ENCODE results near the gene NLRP9.
A peak's percentile ranks its signal among the peaks of the same experiment; 100 is the strongest.

The NLRP9 gene

DNA sequence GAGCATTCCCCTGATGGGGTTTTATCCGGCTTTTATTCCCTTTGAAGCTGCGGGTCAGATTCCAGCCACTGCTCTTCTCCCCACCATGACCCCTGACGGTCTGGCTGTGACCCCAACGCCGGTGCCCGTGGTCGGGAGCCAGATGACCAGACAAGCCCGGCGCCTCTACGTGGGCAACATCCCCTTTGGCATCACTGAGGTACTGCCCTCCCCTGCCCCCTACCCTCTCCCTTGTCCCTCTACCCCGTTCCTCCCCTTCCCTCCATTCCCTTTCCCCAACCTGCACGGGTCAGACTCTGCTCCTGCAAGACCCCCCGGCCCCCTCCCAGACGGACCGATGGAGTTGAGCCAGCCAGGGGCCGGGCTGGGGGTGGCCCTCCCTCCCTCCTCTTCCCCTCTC is 77.2 kb downstream of the NLRP9 start:
- no peak for DNase-seq (ENCODE audit: extremely low read depth, low read depth)
- TF ChIP-seq, protein P1, sequence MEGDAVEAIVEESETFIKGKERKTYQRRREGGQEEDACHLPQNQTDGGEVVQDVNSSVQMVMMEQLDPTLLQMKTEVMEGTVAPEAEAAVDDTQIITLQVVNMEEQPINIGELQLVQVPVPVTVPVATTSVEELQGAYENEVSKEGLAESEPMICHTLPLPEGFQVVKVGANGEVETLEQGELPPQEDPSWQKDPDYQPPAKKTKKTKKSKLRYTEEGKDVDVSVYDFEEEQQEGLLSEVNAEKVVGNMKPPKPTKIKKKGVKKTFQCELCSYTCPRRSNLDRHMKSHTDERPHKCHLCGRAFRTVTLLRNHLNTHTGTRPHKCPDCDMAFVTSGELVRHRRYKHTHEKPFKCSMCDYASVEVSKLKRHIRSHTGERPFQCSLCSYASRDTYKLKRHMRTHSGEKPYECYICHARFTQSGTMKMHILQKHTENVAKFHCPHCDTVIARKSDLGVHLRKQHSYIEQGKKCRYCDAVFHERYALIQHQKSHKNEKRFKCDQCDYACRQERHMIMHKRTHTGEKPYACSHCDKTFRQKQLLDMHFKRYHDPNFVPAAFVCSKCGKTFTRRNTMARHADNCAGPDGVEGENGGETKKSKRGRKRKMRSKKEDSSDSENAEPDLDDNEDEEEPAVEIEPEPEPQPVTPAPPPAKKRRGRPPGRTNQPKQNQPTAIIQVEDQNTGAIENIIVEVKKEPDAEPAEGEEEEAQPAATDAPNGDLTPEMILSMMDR (IDR thresholded peaks at IDR 0.05; ENCODE audit: low read depth, low read length, missing control alignments) = no peak
- no peak overlapping the region for H3K4me3 ChIP-seq (replicated peaks; ENCODE audit: low read depth, low read length)

DNA sequence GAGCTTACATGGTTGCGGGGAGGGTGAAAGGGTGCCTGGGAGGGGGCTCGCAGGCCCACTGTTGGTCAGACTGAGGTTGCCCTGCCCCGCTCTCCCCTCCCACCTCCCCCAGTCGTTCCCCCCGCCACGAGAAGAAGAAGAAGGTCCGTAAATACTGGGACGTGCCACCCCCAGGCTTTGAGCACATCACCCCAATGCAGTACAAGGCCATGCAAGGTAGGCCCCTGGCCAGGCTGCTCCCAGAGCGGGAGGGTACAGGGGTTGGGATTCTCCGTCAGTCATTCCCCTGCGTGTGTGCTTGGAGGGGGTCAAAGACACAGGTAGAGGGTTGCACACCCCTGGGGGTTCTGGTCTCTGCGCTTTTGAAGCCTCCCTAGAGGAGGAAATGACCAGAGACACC is 77.8 kb downstream of the NLRP9 start:
- DNase-seq (ENCODE audit: extremely low read depth, low read depth) = no peak
- TF ChIP-seq, protein P1 (IDR thresholded peaks at IDR 0.05; ENCODE audit: low read depth, low read length, missing control alignments) = no peak
- no peak overlapping the region for H3K4me3 ChIP-seq (replicated peaks; ENCODE audit: low read depth, low read length)

DNA sequence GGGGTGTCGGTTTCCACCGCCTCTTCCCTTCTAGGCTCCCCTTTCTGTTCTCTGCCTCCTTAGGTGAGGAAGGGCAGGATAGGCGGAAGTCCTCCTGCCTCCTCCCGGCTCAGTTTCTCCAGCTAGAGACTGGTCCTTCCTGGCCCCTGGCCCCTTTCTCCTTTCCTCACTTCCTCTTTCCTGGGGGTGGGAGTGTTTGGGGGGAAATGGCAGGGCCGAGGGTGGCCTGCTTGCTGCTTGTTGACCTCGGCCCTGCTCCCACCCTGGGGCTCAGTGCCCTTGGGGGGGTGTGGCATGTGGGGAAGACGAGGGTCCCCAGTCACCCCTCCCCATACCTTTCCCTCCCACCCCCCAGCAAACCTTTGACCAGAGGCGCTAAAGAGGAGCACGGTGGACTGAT is 78.4 kb downstream of the NLRP9 start:
- TF ChIP-seq, protein P1 (IDR thresholded peaks at IDR 0.05; ENCODE audit: low read depth, low read length, missing control alignments) = no peak
- H3K4me3 ChIP-seq (replicated peaks; ENCODE audit: low read depth, low read length) = no peak overlapping the region
- no peak for DNase-seq (ENCODE audit: extremely low read depth, low read depth)

DNA sequence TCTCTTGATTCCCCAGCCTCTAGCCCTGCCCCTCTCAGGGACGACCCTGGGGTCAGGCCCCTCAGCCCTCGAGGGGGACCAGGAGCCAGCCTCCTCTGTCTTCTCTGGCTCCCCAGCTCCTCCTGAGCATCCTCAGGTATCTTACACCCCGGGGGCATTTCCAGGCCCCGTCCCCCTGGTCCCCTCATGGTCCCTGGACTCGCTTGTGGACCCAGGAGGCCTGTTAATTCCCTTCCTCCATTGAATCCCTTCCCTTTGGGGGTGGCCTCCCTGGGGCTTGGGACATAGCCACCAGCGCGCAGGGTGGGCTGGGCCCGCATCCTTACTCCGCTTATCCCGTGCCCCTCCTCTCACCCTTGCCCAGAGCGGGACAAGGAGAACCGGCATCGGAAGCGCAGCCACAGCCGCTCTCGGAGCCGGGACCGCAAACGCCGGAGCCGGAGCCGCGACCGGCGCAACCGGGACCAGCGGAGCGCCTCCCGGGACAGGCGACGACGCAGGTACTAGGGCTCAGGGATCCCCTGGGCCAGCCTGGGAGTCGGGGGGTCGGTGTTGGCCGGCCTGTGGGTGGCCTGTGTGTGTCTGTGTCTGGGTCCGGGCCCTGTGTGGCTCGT is 79.2 kb downstream of the NLRP9 start:
- peak overlapping the region; percentile 75; the same call in 1 of the 2 replicates for H3K4me3 ChIP-seq (replicated peaks; ENCODE audit: low read depth, low read length)
- no peak for DNase-seq (ENCODE audit: extremely low read depth, low read depth)
- TF ChIP-seq, protein P1 (IDR thresholded peaks at IDR 0.05; ENCODE audit: low read depth, low read length, missing control alignments) = no peak
